Transverse colon (tissue), 4 donors: ENCODE results near the gene STX10. TPM values are rescaled to one million over a fixed set of nuclear protein-coding genes. Genes with fewer than 3 reads are reported as not detected.
A peak's percentile ranks its signal among the peaks of the same experiment; 100 is the strongest.

ENCODE experiments used
- DNase-seq: peaks from one replicate; pipeline ENCODE4 v3.0.0-alpha.2; 2019
- H3K27ac ChIP-seq, 4 donors: fragments of 200-600 bp; sonication (generic); 2 replicates each; pipeline ENCODE4 v1.5.1; 2016 to 2018; ENCODE audit warnings: inconsistent platforms in 4 of 4
- H3K27me3 ChIP-seq: fragments of 200-600 bp; sonication (generic); 2 replicates; pipeline ENCODE4 v1.5.1; 2017; ENCODE audit warnings: inconsistent platforms
- H3K36me3 ChIP-seq, 4 donors: fragments of 200-600 bp; sonication (generic); 2 replicates each; pipeline ENCODE4 v1.5.1; 2017 to 2019; ENCODE audit warnings: inconsistent platforms in 4 of 4
- H3K4me1 ChIP-seq, 4 donors: fragments of 200-600 bp; sonication (generic); 2 replicates each; pipeline ENCODE4 v1.5.1; 2017 to 2020; ENCODE audit warnings: inconsistent platforms in 4 of 4
- H3K4me3 ChIP-seq, 4 donors: fragments of 200-600 bp; sonication (generic); 1 replicate in 1 of 4; 2 replicates in 3 of 4; pipeline versions ENCODE4 v1.5.1 to v1.6.1; 2017 to 2019; ENCODE audit warnings: inconsistent platforms in 4 of 4
- H3K9me3 ChIP-seq, 2 donors: fragments of 200-600 bp; sonication (generic); 2 replicates each; pipeline ENCODE4 v1.5.1; 2017 to 2019; ENCODE audit warnings: inconsistent platforms in 2 of 2
- EP300 ChIP-seq: sonication (generic); formaldehyde crosslinking; IDR thresholded peaks from one replicate; pipeline ENCODE4 v1.6.1; 2017; ENCODE audit warnings: antibody characterized with exemption, low read depth
- POLR2A ChIP-seq: fragments of 450-650 bp; IDR thresholded peaks from one replicate; pipeline ENCODE4 v1.6.1; 2016; ENCODE audit warnings: antibody characterized with exemption, mild to moderate bottlenecking, moderate library complexity
- POLR2AphosphoS5 ChIP-seq, 3 donors: sonication (generic); formaldehyde crosslinking; IDR thresholded peaks; one replicate each; pipeline ENCODE4 v1.6.1; 2016; ENCODE audit warnings: antibody characterized with exemption in 3 of 3
- WGBS, 2 donors: methylation state at CpG; one replicate each; pipeline ENCODE4 v1.1.5; 2018; ENCODE audit warnings: low coverage in 1 of 2; 5-methylcytosine and 5-hydroxymethylcytosine counted together
- in situ Hi-C, 4 donors: fragments of 200-750 bp; cut with MboI; loops; one replicate each; pipeline versions ENCODE4 v1.15.0 to v1.15.1; 2017; ENCODE audit warnings: low sequenced_read_pairs in 3 of 4, low pct_ligation_motif_present in 1 of 4, low pct_unique_long_range_greater_than_20kb in 1 of 4
- intact Hi-C: fragments of 100-400 bp; cut with DNase I; formaldehyde crosslinking; loops from one replicate; pipeline ENCODE4 v1.15.1; 2023; ENCODE audit warnings: low total_unique reads
- total RNA-seq, 4 donors: library from RNA; depleted of rRNA; stranded (reverse); fragments of >200 nt; gene quantifications; one replicate each; pipeline ENCODE4 v1.1.0, GENCODE V29; 2016
- TF ChIP-seq, protein P1 (sequence below), 5 experiments: fragments of 200-600 bp in 3 of 5; fragments of 450-650 bp in 2 of 5; sonication (generic) in 3 of 5; IDR thresholded peaks; 1 replicate in 2 of 5; 2 replicates in 3 of 5; pipeline ENCODE4 v1.5.1; 2016 to 2017; ENCODE audit warnings: antibody characterized with exemption in 5 of 5, inconsistent platforms in 3 of 5, mild to moderate bottlenecking in 2 of 5, moderate library complexity in 1 of 5

STX10 gene
- total RNA-seq, 4 donors from 2014 or later: 69.7 to 164 (median 84.2) TPM

- WGBS, 2 donors: 73% methylated on average over 8 of the region's 8 CpGs; no CpG with 5 or more reads in 1 of the 2 donors
- Histone ChIP-seq H3K27me3 (no peaks in the 10 kb centered on the region), H3K36me3 (no peaks in the 10 kb centered on the region), H3K9me3 (no peaks in the 10 kb centered on the region), H3K27ac (no peak overlapping the region), H3K4me1 (peaks cover 11 to 39% (median 34%) of the 10 kb centered on the region in 4 donors), H3K4me3 (peak overlapping the region in 1 of 4 donors; percentile 99)
- intact Hi-C loops: no loop called here
- in situ Hi-C loops: loop anchor here in 1 of 4 donors (25.0 kb wide), 1 partner anchor 143 kb away; no protein-coding TSS in a partner anchor
- DNase-seq: no peak
- TF ChIP-seq, protein P1, sequence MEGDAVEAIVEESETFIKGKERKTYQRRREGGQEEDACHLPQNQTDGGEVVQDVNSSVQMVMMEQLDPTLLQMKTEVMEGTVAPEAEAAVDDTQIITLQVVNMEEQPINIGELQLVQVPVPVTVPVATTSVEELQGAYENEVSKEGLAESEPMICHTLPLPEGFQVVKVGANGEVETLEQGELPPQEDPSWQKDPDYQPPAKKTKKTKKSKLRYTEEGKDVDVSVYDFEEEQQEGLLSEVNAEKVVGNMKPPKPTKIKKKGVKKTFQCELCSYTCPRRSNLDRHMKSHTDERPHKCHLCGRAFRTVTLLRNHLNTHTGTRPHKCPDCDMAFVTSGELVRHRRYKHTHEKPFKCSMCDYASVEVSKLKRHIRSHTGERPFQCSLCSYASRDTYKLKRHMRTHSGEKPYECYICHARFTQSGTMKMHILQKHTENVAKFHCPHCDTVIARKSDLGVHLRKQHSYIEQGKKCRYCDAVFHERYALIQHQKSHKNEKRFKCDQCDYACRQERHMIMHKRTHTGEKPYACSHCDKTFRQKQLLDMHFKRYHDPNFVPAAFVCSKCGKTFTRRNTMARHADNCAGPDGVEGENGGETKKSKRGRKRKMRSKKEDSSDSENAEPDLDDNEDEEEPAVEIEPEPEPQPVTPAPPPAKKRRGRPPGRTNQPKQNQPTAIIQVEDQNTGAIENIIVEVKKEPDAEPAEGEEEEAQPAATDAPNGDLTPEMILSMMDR (IDR thresholded peaks at IDR 0.05): no peak
- no peak for TF ChIP-seq POLR2A
- TF ChIP-seq POLR2AphosphoS5 (IDR thresholded peaks at IDR 0.05): no peak
- no peak for TF ChIP-seq EP300
These were observed 30.5 kb downstream of the STX10 start for GRCh38 chr19:13119627-13120026.

- Histone ChIP-seq H3K36me3 (no peaks in the 10 kb centered on the region), H3K4me1 (peaks cover 11 to 39% (median 34%) of the 10 kb centered on the region in 4 donors), H3K27ac (peak overlapping the region; percentile 71 to 84 (median 82)), H3K27me3 (no peaks in the 10 kb centered on the region), H3K9me3 (no peaks in the 10 kb centered on the region), H3K4me3 (peak overlapping the region; percentile 84 to 99 (median 92))
- TF ChIP-seq, protein P1 (IDR thresholded peaks at IDR 0.05): no peak
- TF ChIP-seq EP300 (no peak), POLR2A (no peak), POLR2AphosphoS5 (IDR thresholded peaks at IDR 0.05) (no peak)
- DNase-seq: no peak
- intact Hi-C loops (no loop called here), in situ Hi-C loops (loop anchor here in 1 of 4 donors (25.0 kb wide), 1 partner anchor 144 kb away; no protein-coding TSS in a partner anchor)
- 0% methylated on average over 22 of the region's 57 CpGs; no CpG with 5 or more reads in 1 of the 2 donors for WGBS, 2 donors
These were observed 31.6 kb downstream of the STX10 start for GRCh38 chr19:13118424-13119193.

DNA sequence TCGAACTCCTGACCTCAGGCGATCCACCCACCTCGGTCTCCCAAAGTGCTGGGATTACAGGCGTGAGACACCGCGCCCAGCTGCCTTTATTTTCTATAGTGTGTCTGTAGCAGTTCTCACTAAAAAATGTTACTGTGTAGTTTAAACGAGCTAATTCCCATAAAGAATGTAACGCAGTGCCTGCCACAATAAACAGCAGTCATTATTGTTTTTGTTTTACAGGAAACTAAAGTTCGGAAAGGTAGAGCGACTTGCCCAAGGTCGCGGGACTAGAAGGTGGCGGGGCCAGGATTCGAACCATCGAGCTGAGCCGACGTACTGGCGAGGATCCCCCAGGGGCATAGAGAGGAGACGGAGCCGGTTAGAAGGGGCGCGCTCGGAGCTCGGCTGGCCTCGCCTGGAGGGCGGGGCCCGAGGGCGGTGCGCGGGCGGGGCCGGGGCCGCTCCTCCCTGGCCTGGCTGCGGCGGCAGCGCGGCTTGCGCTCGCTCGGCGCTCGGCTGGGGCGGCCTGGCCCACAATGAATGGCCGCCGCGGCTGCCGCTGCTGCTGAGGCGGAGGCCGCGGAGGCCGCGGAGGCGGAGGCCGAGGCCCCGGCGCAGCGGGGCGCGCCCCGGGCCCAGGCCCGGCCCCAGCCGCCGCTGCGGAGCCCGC, 32.3 kb downstream of the STX10 start, which contains the start of gene NACC1:
Gene NACC1 (plus strand): TSS at position 493 of the 652 bp plus-strand sequence. CDS start 16,944 bp downstream, outside the sequence.
- in situ Hi-C loops: loop anchor here in 1 of 4 donors (25.0 kb wide), 1 partner anchor 144 kb away; no protein-coding TSS in a partner anchor
- H3K27ac ChIP-seq: peak within 1 kb of the TSS; percentile 83 to 89 (median 86)
- no peaks in the 10 kb centered on the region for H3K9me3 ChIP-seq
- DNase-seq: peak; percentile 91
- H3K4me1 ChIP-seq: peaks cover 11 to 39% (median 34%) of the 10 kb centered on the region in 4 donors
- peak within 1 kb of the TSS; percentile 84 to 99 (median 92) for H3K4me3 ChIP-seq
- intact Hi-C loops: no loop called here
- no peaks in the 10 kb centered on the region for H3K36me3 ChIP-seq
- WGBS, 2 donors: 3% methylated on average over 29 of the region's 65 CpGs; no CpG with 5 or more reads in 1 of the 2 donors
- no peaks in the 10 kb centered on the region for H3K27me3 ChIP-seq
- no peak for TF ChIP-seq EP300
- TF ChIP-seq POLR2AphosphoS5 (IDR thresholded peaks at IDR 0.05): peak in 2 of 3 donors; percentile 27 to 53
- no peak for TF ChIP-seq POLR2A
- TF ChIP-seq, protein P1 (IDR thresholded peaks at IDR 0.05): peak in 2 of 5 experiments; percentile 11 to 23
